ENCODE data around the gene ANAPC5.

DNA sequence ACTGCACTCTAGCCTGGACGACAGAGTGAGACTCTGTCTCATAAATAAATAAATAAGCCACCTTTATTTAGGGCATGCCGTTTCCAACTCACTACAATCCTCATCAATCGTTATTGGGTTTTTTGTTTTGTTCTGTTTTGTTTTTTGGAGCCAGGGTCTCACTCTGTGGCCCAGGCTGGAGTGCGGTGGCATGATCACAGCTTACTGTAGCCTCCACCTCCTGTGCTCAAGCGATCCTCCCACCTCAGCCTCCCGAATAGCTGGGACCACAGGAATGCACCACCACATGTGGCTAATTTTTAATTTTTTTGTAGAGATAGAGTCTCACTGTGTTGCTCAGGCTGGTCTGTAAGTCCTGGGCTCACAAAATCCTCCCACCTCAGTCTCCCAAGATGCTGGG lies 3.6 kb upstream of the ANAPC5 start:
- TF ChIP-seq, protein P1, sequence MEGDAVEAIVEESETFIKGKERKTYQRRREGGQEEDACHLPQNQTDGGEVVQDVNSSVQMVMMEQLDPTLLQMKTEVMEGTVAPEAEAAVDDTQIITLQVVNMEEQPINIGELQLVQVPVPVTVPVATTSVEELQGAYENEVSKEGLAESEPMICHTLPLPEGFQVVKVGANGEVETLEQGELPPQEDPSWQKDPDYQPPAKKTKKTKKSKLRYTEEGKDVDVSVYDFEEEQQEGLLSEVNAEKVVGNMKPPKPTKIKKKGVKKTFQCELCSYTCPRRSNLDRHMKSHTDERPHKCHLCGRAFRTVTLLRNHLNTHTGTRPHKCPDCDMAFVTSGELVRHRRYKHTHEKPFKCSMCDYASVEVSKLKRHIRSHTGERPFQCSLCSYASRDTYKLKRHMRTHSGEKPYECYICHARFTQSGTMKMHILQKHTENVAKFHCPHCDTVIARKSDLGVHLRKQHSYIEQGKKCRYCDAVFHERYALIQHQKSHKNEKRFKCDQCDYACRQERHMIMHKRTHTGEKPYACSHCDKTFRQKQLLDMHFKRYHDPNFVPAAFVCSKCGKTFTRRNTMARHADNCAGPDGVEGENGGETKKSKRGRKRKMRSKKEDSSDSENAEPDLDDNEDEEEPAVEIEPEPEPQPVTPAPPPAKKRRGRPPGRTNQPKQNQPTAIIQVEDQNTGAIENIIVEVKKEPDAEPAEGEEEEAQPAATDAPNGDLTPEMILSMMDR (IDR thresholded peaks at IDR 0.05) = no peak
- no peak for TF ChIP-seq POLR2A (IDR thresholded peaks at IDR 0.05)

Data from uterus (tissue), 2 donors.